Muscle layer of duodenum (tissue), 2 donors: ENCODE results near the gene SPRING1.

Source experiments
- H3K27ac ChIP-seq: one replicate; pipeline ENCODE4 v1.7.0; 2013; ENCODE audit warnings: mild to moderate bottlenecking, low read length
- H3K27me3 ChIP-seq: one replicate; pipeline ENCODE4 v1.7.0; 2013; ENCODE audit warnings: low read depth, mild to moderate bottlenecking, control low read depth, low read length
- H3K36me3 ChIP-seq, 2 donors: one replicate each; pipeline ENCODE4 v1.7.0; 2013; ENCODE audit warnings: low read length in 2 of 2, control low read depth in 1 of 2, mild to moderate bottlenecking in 1 of 2; ENCODE audit not compliant: insufficient read depth in 2 of 2, control insufficient read depth in 1 of 2
- H3K4me1 ChIP-seq, 2 donors: one replicate each; pipeline ENCODE4 v1.7.0; 2013; ENCODE audit warnings: low read length in 2 of 2, mild to moderate bottlenecking in 2 of 2, control low read depth in 1 of 2, moderate library complexity in 1 of 2; ENCODE audit not compliant: insufficient read depth in 2 of 2, control insufficient read depth in 1 of 2
- H3K4me3 ChIP-seq, 2 donors: one replicate each; pipeline ENCODE4 v1.7.0; 2013; ENCODE audit warnings: low read length in 2 of 2, low read depth in 1 of 2, mild to moderate bottlenecking in 1 of 2
- H3K9me3 ChIP-seq, 2 donors: one replicate each; pipeline ENCODE4 v1.7.0; 2013; ENCODE audit warnings: low read length in 2 of 2, control low read depth in 1 of 2, mild to moderate bottlenecking in 1 of 2; ENCODE audit not compliant: control insufficient read depth in 1 of 2
- donor health status: healthy.

Gene SPRING1

DNA sequence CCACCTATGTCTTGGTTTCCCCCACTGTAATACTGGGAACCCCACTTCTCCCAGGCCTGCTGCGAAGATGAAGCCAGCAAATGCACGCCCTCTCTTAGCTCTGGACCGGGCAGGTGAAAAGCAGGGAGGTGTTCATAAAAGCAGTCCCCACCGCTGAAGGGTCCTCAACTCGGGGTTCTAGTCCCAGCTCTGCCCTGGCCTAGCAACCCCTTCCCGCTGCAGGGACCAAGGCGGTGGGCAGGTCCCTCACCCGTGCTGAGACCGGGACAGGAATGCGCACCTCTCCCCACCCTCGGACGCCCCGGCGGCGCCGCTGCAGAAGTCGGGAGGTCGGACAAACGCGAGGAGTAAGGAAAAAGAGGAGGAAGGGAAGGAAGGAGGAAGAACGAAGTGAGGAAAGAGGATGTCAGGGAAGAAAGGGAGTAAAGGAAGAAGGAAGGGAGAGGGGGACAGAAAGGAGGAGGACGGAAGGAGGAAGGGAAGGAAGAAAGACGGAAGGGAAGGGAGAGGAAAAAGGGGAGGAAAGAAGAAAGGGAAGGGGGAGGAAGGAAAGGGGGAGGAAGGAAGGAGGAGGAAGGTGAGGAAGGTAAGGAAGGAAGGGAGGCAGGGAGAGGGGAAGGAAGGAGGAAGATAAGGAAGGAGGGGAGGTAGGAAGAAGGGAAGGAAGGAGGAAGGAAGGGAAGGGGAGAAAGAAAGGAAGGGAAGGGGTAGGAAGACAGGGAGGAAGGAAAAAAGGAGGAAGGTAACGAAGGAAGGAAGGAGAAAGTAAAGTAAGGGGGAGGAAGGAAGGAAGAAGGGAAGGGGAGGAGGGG lies 701 bp downstream of the SPRING1 start:
- Histone ChIP-seq H3K27me3 (no peaks in the 10 kb centered on the region), H3K36me3 (peaks cover 9% of the 10 kb centered on the region in 2 donors), H3K9me3 (no peaks in the 10 kb centered on the region), H3K27ac (peak overlapping the region; percentile 52), H3K4me1 (peaks cover 9 to 23% of the 10 kb centered on the region in 2 donors), H3K4me3 (peak overlapping the region; percentile 90 to 97)

DNA sequence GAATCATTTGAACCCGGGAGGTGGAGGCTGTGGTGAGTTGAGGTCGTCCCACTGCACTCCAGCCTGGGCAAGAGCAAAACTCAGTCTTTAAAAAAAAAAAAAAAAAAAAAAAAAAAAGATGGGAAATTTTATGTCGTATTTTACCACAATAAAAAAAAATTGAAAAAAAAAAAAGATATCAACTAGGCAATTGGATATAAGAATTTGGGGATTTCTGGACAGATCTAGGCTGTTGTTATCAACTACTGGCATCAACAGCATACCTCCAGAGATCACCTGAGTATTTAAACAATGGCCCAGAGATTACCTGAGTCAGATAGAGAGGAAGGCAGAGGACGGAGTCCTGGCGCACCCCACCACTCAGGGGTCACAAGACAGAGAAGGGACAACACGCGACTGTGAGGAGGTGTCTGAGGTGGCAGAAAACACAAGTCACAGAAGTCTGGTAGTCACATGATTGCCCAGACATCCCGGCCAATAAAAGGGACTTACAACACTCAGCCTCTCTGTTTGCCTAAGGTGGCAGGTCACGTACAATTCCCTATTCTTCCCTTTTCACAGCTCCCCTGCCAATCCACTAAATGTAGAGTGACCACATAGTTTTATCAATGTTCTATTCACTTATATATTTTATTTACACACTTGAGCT lies 1.8 kb downstream of the SPRING1 start:
- Histone ChIP-seq H3K4me1 (peaks cover 9 to 27% of the 10 kb centered on the region in 2 donors), H3K9me3 (no peaks in the 10 kb centered on the region), H3K27ac (no peak overlapping the region), H3K36me3 (peaks cover 9% of the 10 kb centered on the region in 2 donors), H3K27me3 (no peaks in the 10 kb centered on the region), H3K4me3 (peak overlapping the region; percentile 90 to 97)

DNA sequence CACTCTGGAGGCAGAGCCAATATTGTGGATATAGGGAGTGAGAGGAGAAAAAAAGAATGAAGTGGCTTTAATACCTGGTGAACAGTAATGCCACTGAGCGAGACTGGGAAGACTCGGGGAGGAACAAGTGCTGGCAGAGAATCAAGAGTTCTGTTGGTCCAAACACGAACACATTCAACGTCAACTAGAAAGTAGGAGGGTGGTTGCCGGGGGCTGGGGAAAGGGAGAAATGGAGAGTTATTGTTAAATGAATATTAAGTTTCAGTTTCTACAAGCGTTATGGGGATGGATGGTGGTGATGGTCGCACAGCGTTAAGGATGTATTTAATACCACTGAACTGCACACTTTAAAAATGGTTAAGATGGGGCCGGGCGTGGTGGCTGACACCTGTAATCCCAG lies 2.8 kb downstream of the SPRING1 start:
- H3K27ac ChIP-seq, result no peak overlapping the region
- peaks cover 9% of the 10 kb centered on the region in 2 donors for H3K36me3 ChIP-seq
- no peak overlapping the region for H3K4me3 ChIP-seq
- no peaks in the 10 kb centered on the region for H3K9me3 ChIP-seq
- no peaks in the 10 kb centered on the region for H3K27me3 ChIP-seq
- peaks cover 9 to 28% of the 10 kb centered on the region in 2 donors for H3K4me1 ChIP-seq

DNA sequence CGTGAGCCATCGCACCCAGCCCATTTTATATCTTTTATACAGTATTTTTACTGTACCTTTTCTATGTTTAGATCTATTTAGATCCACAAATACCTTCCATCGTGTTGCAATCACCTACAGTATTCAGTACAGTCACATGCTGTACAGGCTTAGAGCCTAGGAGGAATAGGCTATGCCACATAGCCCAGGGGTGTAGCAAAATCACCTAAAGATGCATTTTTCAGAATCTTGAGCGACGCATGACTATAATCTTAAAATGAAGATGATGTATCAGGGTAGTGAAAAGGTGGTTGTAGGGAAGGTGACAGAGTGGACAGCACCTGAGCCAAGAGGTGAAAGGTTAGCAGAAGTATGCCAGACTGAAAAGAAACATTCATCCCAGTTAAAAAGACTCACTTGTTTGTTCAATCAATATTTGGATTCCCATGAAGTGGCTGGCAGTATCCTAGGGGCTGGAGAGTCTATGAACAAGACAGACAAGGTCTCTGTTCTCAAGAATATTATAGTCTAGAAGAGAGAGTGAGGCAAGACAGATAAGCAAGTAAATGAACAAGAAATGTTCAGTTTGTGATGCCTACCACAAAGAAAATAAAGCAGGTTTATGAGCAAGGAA lies 3.6 kb downstream of the SPRING1 start:
- peaks cover 9 to 28% of the 10 kb centered on the region in 2 donors for H3K4me1 ChIP-seq
- H3K4me3 ChIP-seq, result no peak overlapping the region
- H3K27ac ChIP-seq, result no peak overlapping the region
- no peaks in the 10 kb centered on the region for H3K9me3 ChIP-seq
- H3K36me3 ChIP-seq, result peaks cover 9% of the 10 kb centered on the region in 2 donors
- no peaks in the 10 kb centered on the region for H3K27me3 ChIP-seq

DNA sequence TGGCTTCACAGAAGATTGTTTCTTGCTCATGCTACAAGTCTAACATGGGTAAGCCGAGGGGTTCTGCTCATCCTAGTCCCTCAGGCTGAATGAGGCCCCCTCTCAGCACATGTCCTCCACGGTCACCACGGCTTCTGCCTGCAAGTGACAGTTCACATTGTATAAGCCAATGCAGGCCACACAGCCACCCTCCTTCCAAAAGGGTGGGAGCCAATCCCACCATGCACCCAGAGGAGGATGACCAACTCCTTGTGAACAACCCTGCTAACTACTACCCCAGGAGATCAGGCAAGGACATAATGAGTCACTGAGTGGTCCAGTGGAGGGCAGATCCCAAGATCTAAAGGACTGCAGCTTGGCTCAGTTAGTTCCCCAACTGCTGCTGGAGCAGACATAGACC lies 6.1 kb downstream of the SPRING1 start:
- H3K27ac ChIP-seq, result no peak overlapping the region
- peaks cover 9% of the 10 kb centered on the region in 2 donors for H3K36me3 ChIP-seq
- no peaks in the 10 kb centered on the region for H3K27me3 ChIP-seq
- peaks cover 8 to 17% of the 10 kb centered on the region in 2 donors for H3K4me1 ChIP-seq
- H3K4me3 ChIP-seq, result no peak overlapping the region
- no peaks in the 10 kb centered on the region for H3K9me3 ChIP-seq

DNA sequence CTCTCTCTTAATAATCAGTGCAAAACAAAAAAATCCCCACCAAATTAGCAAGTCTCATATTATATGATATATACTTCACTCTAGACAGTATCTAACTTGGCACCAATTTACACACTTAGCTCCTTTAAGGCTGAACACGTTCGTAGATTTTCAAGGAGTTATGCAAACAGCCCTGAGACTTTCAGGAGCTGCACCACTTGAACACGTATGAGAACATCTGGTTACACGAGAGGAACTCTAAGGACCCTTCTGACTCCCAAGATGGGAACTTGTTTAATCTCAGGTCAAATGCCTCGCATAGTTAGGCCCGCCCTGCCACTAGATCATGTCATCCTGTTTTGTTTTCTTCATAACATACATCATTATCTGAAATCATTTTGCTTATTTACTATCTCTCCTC lies 10.0 kb downstream of the SPRING1 start:
- Histone ChIP-seq H3K27ac (no peak overlapping the region), H3K9me3 (no peaks in the 10 kb centered on the region), H3K4me3 (no peak overlapping the region), H3K27me3 (no peaks in the 10 kb centered on the region), H3K36me3 (peaks cover 0 to 2% of the 10 kb centered on the region in 2 donors), H3K4me1 (peaks cover 4 to 9% of the 10 kb centered on the region in 2 donors)

DNA sequence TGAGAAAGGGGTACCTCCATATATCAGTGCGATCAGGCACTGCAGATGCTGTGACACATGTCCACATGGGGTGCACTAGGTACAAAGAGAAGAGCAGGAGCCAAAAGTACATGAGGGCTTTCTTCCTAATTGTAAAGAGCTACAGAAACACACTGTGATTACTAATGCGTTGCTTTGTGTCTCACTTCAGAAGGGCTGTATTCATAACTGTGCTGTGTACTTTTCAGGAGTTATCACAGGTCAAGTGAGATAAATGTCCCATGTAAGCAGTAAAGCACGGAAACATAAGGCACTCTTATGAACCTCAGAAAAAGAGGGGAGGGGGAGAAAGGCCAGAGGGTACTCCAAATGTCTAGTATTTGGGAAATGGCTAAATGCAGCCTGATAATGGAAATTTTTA lies 10.6 kb downstream of the SPRING1 start:
- H3K27me3 ChIP-seq, result no peaks in the 10 kb centered on the region
- H3K4me3 ChIP-seq, result no peak overlapping the region
- peaks cover 0 to 9% of the 10 kb centered on the region in 2 donors for H3K36me3 ChIP-seq
- no peak overlapping the region for H3K27ac ChIP-seq
- H3K4me1 ChIP-seq, result peaks cover 4 to 9% of the 10 kb centered on the region in 2 donors
- H3K9me3 ChIP-seq, result no peaks in the 10 kb centered on the region

DNA sequence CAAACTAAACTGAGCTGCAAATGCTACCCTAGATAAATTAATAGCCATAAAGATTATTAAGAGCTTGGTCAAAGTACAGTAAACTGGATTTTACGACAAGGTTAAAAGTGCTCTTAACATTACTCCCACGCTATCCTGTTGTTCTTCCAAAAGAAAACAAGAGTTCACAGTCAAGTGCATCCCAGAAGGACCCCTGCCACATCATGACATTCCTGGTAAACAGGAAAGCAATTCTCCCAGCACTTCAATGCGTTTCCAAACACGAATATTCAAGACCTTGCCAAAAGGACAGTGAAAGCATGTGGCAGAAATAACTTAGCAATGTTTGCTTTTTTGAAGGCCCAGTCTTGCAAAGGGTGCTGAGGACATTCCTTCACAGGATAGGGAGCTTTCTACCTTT lies 11.2 kb downstream of the SPRING1 start:
- Histone ChIP-seq H3K36me3 (peaks cover 0 to 12% of the 10 kb centered on the region in 2 donors), H3K9me3 (no peaks in the 10 kb centered on the region), H3K4me1 (peaks cover 4 to 9% of the 10 kb centered on the region in 2 donors), H3K4me3 (no peak overlapping the region), H3K27ac (no peak overlapping the region), H3K27me3 (no peaks in the 10 kb centered on the region)

DNA sequence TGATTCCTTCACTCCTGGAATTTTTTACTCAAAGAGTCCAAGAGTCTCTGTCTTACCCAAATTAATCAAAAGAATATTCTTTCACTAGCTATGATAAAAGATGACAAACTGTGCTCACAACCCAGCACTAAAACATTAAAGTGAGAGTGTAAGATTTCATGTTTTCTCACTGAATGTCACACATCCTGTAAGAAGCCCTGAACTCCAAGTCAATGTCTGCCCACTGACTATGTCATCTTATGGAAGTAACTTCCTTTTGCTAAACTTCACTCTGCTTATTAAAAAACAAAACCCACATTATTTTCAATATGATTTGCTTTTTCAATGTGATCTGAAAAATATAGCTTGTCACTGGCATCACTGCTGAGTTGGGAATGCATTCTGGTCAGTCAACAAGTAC lies 15.6 kb downstream of the SPRING1 start:
- Histone ChIP-seq H3K4me3 (no peak overlapping the region), H3K9me3 (no peaks in the 10 kb centered on the region), H3K36me3 (peaks cover 5 to 13% of the 10 kb centered on the region in 2 donors), H3K27ac (no peak overlapping the region), H3K4me1 (peaks cover 10 to 17% of the 10 kb centered on the region in 2 donors), H3K27me3 (no peaks in the 10 kb centered on the region)

DNA sequence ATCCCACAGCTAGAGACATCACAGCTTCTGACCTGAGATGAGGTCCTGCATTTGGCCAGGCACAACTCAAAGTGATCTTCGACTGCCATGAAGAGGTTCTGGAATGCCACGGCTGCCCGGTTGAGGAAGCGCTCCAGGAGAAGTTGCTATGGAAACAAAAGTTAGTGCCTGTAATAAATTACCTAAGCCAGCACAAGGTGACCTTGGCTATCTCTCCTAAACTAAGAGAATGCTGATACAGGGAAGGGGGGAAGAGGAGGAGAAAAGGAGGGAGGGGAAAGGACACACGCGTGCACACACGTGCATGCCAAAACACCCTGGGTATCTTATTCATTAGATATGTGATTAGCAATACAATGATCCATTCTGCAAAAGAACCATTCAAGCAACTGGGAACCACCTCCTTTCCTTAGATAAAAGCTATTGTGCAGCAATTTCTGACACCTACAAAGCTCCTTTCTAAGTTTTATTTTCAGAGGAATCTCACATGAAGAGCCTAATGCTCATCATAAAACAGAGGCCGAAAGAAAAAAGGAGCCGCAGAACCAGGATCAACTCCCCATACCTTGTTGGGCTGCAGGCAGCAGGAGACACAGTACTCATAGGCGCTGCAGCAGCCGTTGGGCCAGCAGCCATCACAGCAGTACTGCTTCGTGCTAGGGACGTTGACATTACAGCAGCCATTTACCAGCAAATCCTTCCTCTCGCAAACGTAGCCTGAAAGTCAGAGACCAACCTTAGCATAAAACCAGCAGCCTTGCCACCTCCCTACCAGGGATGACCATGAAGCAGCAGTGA lies 17.9 kb downstream of the SPRING1 start:
- Histone ChIP-seq H3K4me3 (peak overlapping the region in 1 of 2 donors; percentile 2), H3K27me3 (no peaks in the 10 kb centered on the region), H3K36me3 (peaks cover 5 to 21% of the 10 kb centered on the region in 2 donors), H3K9me3 (no peaks in the 10 kb centered on the region), H3K4me1 (peaks cover 6 to 17% of the 10 kb centered on the region in 2 donors), H3K27ac (peak overlapping the region; percentile 22)
